A549 (cell line): ENCODE data around the gene CAMK2N2.

ENCODE experiments used
- CHD2 ChIP-seq: fragments of 150-350 bp; IDR thresholded peaks from 2 replicates; pipeline ENCODE4 v1.6.1; 2014; ENCODE audit warnings: low read length; ENCODE audit not compliant: partially characterized antibody
- CTCF ChIP-seq: fragments of >200 bp; sonication (Bioruptor Twin); formaldehyde crosslinking; IDR thresholded peaks from 3 replicates; pipeline ENCODE4 v1.5.1; 2016
- EP300 ChIP-seq, 2 experiments: fragments of >200 bp; sonication (Bioruptor Twin); formaldehyde crosslinking; IDR thresholded peaks; 2 replicates in 1 of 2; 3 replicates in 1 of 2; pipeline ENCODE4 v1.6.1; 2016 to 2017
- RAD21 ChIP-seq, 2 experiments: fragments of >200 bp in 1 of 2; sonication (Bioruptor Twin) in 1 of 2; formaldehyde crosslinking in 1 of 2; IDR thresholded peaks in 1 of 2; conservative IDR thresholded peaks in 1 of 2; 2 replicates in 1 of 2; 3 replicates in 1 of 2; pipeline ENCODE4 v1.6.1; 2012 to 2018; ENCODE audit warnings: inconsistent platforms in 1 of 2
- SREBF2 ChIP-seq: fragments of 450-650 bp; IDR thresholded peaks from 2 replicates; pipeline ENCODE4 v1.6.1; 2014; ENCODE audit warnings: mild to moderate bottlenecking, moderate library complexity

DNA sequence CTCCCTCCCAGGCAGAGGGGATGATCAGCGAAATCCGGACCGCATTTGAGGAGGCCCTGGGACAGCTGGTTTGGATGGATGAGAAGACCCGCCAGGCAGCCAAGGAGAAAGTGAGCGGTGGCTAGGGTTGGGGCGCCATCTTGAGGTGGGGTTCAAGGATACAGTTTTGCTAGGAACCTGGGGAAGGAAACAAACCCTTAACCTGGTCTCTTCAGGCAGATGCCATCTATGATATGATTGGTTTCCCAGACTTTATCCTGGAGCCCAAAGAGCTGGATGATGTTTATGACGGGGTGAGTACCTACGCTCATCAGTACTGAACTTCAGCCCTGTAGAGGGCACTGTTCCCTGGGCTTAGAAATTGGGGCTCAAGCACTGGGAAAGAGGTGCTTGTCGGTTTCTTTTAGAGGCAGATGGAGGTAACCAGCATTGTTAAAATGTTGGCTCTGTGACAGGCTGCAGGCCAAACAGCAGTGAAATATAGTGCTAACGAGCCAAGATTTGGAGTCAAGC, 28.1 kb upstream of the CAMK2N2 start:
- TF ChIP-seq EP300 (IDR thresholded peaks at IDR 0.05) = no peak
- TF ChIP-seq CTCF = peak; percentile 71
- TF ChIP-seq CHD2 = no peak
- TF ChIP-seq RAD21 (conservative IDR thresholded peaks at IDR 0.05 in 1 of 2, IDR thresholded peaks at IDR 0.05 in 1 of 2) = peak; percentile 79 to 88
- TF ChIP-seq SREBF2 = no peak
